K562 (cell line): ENCODE measurements around the gene TMEM126B. TPM values are rescaled to one million over a fixed set of nuclear protein-coding genes. Genes with fewer than 3 reads are reported as not detected.

ENCODE experiments used
- BCLAF1 ChIP-seq, 2 experiments: fragments of 450-650 bp in 1 of 2; IDR thresholded peaks; 2 replicates each; pipeline ENCODE4 v1.6.1; 2011 to 2017; ENCODE audit warnings: low read depth in 2 of 2, antibody characterized with exemption in 1 of 2, borderline replicate concordance in 1 of 2, low read length in 1 of 2, mild to moderate bottlenecking in 1 of 2, mixed read lengths in 1 of 2; ENCODE audit not compliant: control insufficient read depth in 1 of 2
- DNMT1 ChIP-seq: fragments of 450-650 bp; IDR thresholded peaks from 2 replicates; pipeline ENCODE4 v1.6.1; 2016; ENCODE audit warnings: antibody characterized with exemption, mild to moderate bottlenecking
- HDGF ChIP-seq: fragments of 450-650 bp; IDR thresholded peaks from 2 replicates; pipeline ENCODE4 v1.6.1; 2016
- MAX ChIP-seq: sonication (generic); formaldehyde crosslinking; IDR thresholded peaks from 2 replicates; pipeline ENCODE4 v1.9.0; 2022; ENCODE audit warnings: mild to moderate bottlenecking, missing genetic modification reagents
- MYBL2 ChIP-seq, 2 experiments: fragments of 450-650 bp in 1 of 2; sonication (generic) in 1 of 2; formaldehyde crosslinking in 1 of 2; IDR thresholded peaks; 2 replicates each; pipeline versions ENCODE4 v1.6.1 to v1.8.1; 2017 to 2022; ENCODE audit warnings: borderline replicate concordance in 1 of 2, inconsistent platforms in 1 of 2, low read depth in 1 of 2, mild to moderate bottlenecking in 1 of 2, missing genetic modification reagents in 1 of 2, moderate library complexity in 1 of 2
- NCOA1 ChIP-seq: fragments of 450-650 bp; IDR thresholded peaks from 2 replicates; pipeline ENCODE4 v1.6.1; 2016; ENCODE audit warnings: low read depth
- NFE2L1 ChIP-seq: fragments of 450-650 bp; IDR thresholded peaks from 2 replicates; pipeline ENCODE4 v1.6.1; 2016; ENCODE audit warnings: missing genetic modification characterization, low read depth, mild to moderate bottlenecking, missing compliant biosample characterization, moderate library complexity, borderline replicate concordance
- NR2C2 ChIP-seq, 2 experiments: fragments of 200-800 bp in 1 of 2; sonication (Bioruptor generic) in 1 of 2; sonication (generic) in 1 of 2; formaldehyde crosslinking in 1 of 2; IDR thresholded peaks; 2 replicates each; pipeline versions ENCODE4 v1.6.1 to v1.8.0; 2016 to 2022; ENCODE audit warnings: mild to moderate bottlenecking in 1 of 2, missing compliant biosample characterization in 1 of 2, missing genetic modification characterization in 1 of 2, missing genetic modification reagents in 1 of 2
- POLR3G ChIP-seq: IDR thresholded peaks from 2 replicates; pipeline ENCODE4 v1.6.1; 2011; ENCODE audit not compliant: insufficient read length, insufficient replicate concordance; ENCODE audit errors: extremely low read depth
- RBM15 ChIP-seq: fragments of 200-400 bp; formaldehyde crosslinking; IDR thresholded peaks from 2 replicates; pipeline ENCODE4 v1.6.1; 2018; ENCODE audit warnings: mild to moderate bottlenecking, low read length, moderate library complexity; ENCODE audit not compliant: insufficient read depth
- SMAD1 ChIP-seq: fragments of 150-350 bp; IDR thresholded peaks from 2 replicates; pipeline ENCODE4 v1.6.1; 2014; ENCODE audit warnings: low read length, low read depth; ENCODE audit not compliant: partially characterized antibody
- TCFL5 ChIP-seq: fragments of 250-450 bp; sonication (Bioruptor Pico); conservative IDR thresholded peaks from 2 replicates; pipeline ENCODE4 v1.6.1; 2021; ENCODE audit warnings: mild to moderate bottlenecking, moderate library complexity, matching md5 sums
- TEAD4 ChIP-seq, 2 experiments: sonication (generic) in 1 of 2; formaldehyde crosslinking in 1 of 2; IDR thresholded peaks; 2 replicates each; pipeline versions ENCODE4 v1.6.1 to v1.8.0; 2012 to 2022; ENCODE audit warnings: borderline replicate concordance in 1 of 2, inconsistent platforms in 1 of 2, low read length in 1 of 2, mild to moderate bottlenecking in 1 of 2, missing genetic modification reagents in 1 of 2
- TFAM ChIP-seq: fragments of 250-450 bp; sonication (Bioruptor Pico); conservative IDR thresholded peaks from 2 replicates; pipeline ENCODE4 v1.5.0; 2021; ENCODE audit warnings: mild to moderate bottlenecking, moderate library complexity
- TGIF2 ChIP-seq: sonication (generic); formaldehyde crosslinking; IDR thresholded peaks from 2 replicates; pipeline ENCODE4 v1.8.1; 2022; ENCODE audit warnings: mild to moderate bottlenecking, missing genetic modification reagents, moderate library complexity
- ZNF165 ChIP-seq: fragments of 250-450 bp; sonication (Bioruptor Pico); IDR thresholded peaks from 2 replicates; pipeline ENCODE4 v1.4.0; 2020; ENCODE audit warnings: borderline replicate concordance
- ZNF253 ChIP-seq: fragments of 250-450 bp; sonication (Bioruptor Pico); conservative IDR thresholded peaks from 2 replicates; pipeline ENCODE4 v1.6.1; 2021; ENCODE audit warnings: mild to moderate bottlenecking
- polyA plus RNA-seq, 8 experiments: library from polyadenylated mRNA; depleted of rRNA in 4 of 8; stranded (reverse) in 5 of 8; unstranded in 3 of 8; fragments of >200 nt; fragmentation: Nextera tagmentation in 2 of 8; fragmentation: Illumina TruSeq in 1 of 8; extraction: Ambion mirVana in 2 of 8; extraction: Trizol in 1 of 8; gene quantifications; 2 replicates each; pipeline versions ENCODE4 v1.2.1 to v1.2.3, GENCODE V29; 2011 to 2014; ENCODE audit warnings: inconsistent platforms in 1 of 8, missing spikeins in 1 of 8
- total RNA-seq, 7 experiments: library from RNA; depleted of rRNA in 6 of 7; stranded (reverse); fragments of >200 nt in 6 of 7; fragmentation: Illumina TruSeq in 2 of 7; extraction: Trizol in 2 of 7; gene quantifications; 2 replicates each; pipeline versions ENCODE4 v1.2.1 to v1.2.3, GENCODE V29; 2011 to 2021; ENCODE audit warnings: low replicate concordance in 1 of 7

TMEM126B gene
- total and polyA plus RNA-seq, 9 of the 15 experiments (the other 6 are each of a cell fraction or from before 2014, with no cell fraction given), result 85.5 to 226 (median 164) TPM

GRCh38 chr11:85664615-85665481 lies 36.5 kb downstream of the TMEM126B start, which contains the start of gene CREBZF (continued):
- peak; percentile 96 for TF ChIP-seq NFE2L1
- TF ChIP-seq NR2C2 (CRISPR knock-in tag; IDR thresholded peaks at IDR 0.05), result no peak
- TF ChIP-seq NR2C2 (tag; IDR thresholded peaks at IDR 0.05), result peak; percentile 94
- TF ChIP-seq DNMT1, result no peak
- TF ChIP-seq TCFL5 (CRISPR knock-in tag), result no peak
- TF ChIP-seq POLR3G, result no peak
- TF ChIP-seq ZNF165, result no peak
- TF ChIP-seq TGIF2, result no peak
- peak; percentile 15; the same call in 1 of the 2 replicates for TF ChIP-seq TEAD4 (IDR thresholded peaks at IDR 0.05; ENCODE audit: low read length)
- no peak for TF ChIP-seq TEAD4 (CRISPR knock-in tag; IDR thresholded peaks at IDR 0.05; ENCODE audit: borderline replicate concordance)
- TF ChIP-seq NCOA1, result no peak
- no peak for TF ChIP-seq SMAD1
- TF ChIP-seq MAX (CRISPR knock-in tag), result no peak
- TF ChIP-seq MYBL2 (IDR thresholded peaks at IDR 0.05; ENCODE audit: low read depth), result no peak
- TF ChIP-seq MYBL2 (CRISPR knock-in tag; IDR thresholded peaks at IDR 0.05; ENCODE audit: borderline replicate concordance), result no peak
- TF ChIP-seq RBM15, result no peak
- TF ChIP-seq ZNF253, result no peak
- peak in 1 of 2 experiments; percentile 12; a peak in 1 of 4 replicates for TF ChIP-seq BCLAF1 (IDR thresholded peaks at IDR 0.05; ENCODE audit: borderline replicate concordance in 1 of 2, control insufficient read depth in 1 of 2, low read depth in 2 of 2, low read length in 1 of 2)
- TF ChIP-seq TFAM (CRISPR knock-in tag), result no peak
- no peak for TF ChIP-seq HDGF
